Hematopoietic multipotent progenitor cell treated with erythropoietin and hydrocortisone succinate and interleukin-3 and kit ligand, for 17 days (in vitro differentiated cells): Measurements from ENCODE around the gene NECAB2.

ENCODE experiments used
- DNase-seq: peaks from one replicate; pipeline ENCODE4 v3.0.0-alpha.2; 2015; ENCODE audit warnings: low spot score

NECAB2 gene

GRCh38 chr16:83967091-83967490 lies 953 bp upstream of the NECAB2 start:
- DNase-seq = no peak

- DNase-seq = no peak
Observed at GRCh38 chr16:83968306-83968851, 335 bp downstream of the NECAB2 start.

- no peak for DNase-seq
Observed at GRCh38 chr16:83968891-83969649, 1.0 kb downstream of the NECAB2 start.

- no peak for DNase-seq
Observed at GRCh38 chr16:83969771-83970429, 1.9 kb downstream of the NECAB2 start.

- DNase-seq = no peak
Observed at GRCh38 chr16:83970430-83970815, 2.4 kb downstream of the NECAB2 start.

- DNase-seq = no peak
Observed at GRCh38 chr16:83971165-83972130, 3.4 kb downstream of the NECAB2 start.

GRCh38 chr16:83972256-83973008 lies 4.4 kb downstream of the NECAB2 start:
- DNase-seq = no peak

- no peak for DNase-seq
Observed at GRCh38 chr16:83973077-83973476, 5.0 kb downstream of the NECAB2 start.

GRCh38 chr16:83973581-83974385 lies 5.7 kb downstream of the NECAB2 start:
- DNase-seq = no peak

- no peak for DNase-seq
Observed at GRCh38 chr16:83974475-83974874, 6.4 kb downstream of the NECAB2 start.

- DNase-seq = no peak
Observed at GRCh38 chr16:83975590-83976260, 7.7 kb downstream of the NECAB2 start.

GRCh38 chr16:83977056-83977815 lies 9.2 kb downstream of the NECAB2 start:
- DNase-seq = no peak

GRCh38 chr16:83978401-83978904 lies 10.4 kb downstream of the NECAB2 start:
- DNase-seq = no peak

GRCh38 chr16:83979441-83979840 lies 11.4 kb downstream of the NECAB2 start:
- no peak for DNase-seq

GRCh38 chr16:83980794-83981193 lies 12.8 kb downstream of the NECAB2 start:
- DNase-seq = no peak

GRCh38 chr16:83981799-83982198 lies 13.8 kb downstream of the NECAB2 start:
- no peak for DNase-seq

GRCh38 chr16:83983491-83983890 lies 15.4 kb downstream of the NECAB2 start:
- DNase-seq = no peak

GRCh38 chr16:83989300-83989699 lies 21.3 kb downstream of the NECAB2 start:
- DNase-seq = no peak

GRCh38 chr16:83990492-83990891 lies 22.4 kb downstream of the NECAB2 start:
- no peak for DNase-seq
